GM18867 (cell line): ENCODE data around the gene RNU5D-1.
"Not testable (repeated sequence)": the region's sequence is repeated elsewhere in the genome, so short reads cannot be mapped to it uniquely, and the experiment has no call there.

ENCODE experiments used
- ATAC-seq: cut with Tn5 transposase; IDR thresholded peaks from one replicate; pipeline ENCODE4 v1.9.1; 2021; ENCODE audit warnings: mild to moderate bottlenecking, moderate library complexity; ENCODE audit not compliant: unreplicated experiment

The RNU5D-1 gene

DNA sequence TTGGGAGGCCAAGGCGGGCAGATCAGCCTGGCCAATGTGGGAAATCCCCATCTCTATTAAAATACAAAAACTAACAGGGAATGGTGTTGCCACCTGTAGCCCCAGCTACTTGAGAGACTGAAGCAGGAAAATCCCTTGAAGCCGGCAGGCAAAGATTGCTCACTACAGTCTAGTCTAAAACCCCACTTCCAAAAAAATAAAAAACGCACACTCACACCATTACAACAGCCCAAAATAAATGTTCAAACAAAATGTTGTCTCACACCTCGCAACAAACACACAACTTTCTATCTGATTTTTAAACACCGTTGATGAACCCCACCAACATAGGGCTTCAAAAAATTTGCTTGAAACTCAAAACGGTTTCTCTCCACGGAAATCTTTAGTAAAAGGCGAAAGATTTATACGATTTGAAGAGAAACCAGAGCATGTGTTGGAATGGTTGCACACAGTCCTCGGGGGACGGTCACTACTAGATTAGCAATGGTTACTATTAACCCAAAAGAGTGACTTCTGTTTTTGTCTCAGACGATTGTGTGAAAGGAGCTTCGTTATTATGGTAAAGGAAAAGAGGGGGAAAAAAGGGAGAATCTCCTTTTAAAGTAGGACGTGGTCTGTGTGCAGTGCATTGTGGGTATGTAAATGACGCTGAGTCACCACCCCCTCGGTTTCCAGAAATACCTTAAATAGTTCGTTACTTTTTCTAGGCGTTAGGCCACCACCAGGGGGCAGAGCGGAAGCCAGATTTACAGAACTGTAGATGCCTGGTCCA, at the start of gene RNU5D-1:
TSS of gene RNU5D-1 (minus strand) at position 430 of the 772 bp plus-strand sequence.
- peak; percentile 68 for ATAC-seq

GRCh38 chr1:44780583-44781121, 49.7 kb upstream of the RNU5D-1 start:
- no peak for ATAC-seq

DNA sequence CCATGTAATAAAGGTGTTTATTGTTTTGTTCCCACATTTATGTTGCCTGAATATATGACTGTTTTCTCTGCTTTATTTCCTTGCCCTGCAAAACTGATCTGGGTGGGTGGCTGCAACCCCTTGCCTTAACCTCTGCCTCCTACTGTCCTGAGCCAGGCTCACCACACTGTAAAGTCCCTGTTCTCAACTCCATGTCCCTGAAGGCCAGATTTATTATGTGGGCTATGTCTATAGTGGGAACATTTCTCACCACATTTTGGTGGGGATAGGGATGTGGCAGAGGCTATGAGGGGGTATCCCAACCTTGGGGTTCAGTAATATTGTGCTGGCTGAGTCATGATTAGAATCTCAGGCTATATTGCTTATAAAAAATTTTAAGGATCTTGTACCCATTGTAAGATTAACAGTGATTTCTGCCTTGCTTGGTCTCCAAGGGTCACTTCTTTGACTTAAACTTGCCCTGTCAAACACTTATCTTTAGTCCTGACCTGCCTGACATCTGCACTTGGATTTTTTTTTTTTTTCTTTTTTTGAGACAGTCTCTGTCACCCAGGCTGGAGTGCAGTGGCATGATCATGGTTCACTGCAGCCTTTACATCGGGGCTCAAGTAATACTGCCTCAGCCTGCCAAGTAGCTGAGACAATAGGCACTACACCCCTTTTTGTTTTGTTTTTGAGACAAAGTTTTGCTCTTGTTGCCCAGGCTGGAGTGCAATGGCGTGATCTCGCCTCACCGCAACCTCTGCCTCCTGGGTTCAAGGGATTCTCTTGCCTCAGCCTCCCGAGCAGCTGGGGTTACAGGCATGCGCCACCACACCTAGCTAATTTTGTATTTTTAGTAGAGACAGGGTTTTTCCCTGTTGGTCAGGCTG, 48.0 kb upstream of the RNU5D-1 start:
- ATAC-seq, result no peak

DNA sequence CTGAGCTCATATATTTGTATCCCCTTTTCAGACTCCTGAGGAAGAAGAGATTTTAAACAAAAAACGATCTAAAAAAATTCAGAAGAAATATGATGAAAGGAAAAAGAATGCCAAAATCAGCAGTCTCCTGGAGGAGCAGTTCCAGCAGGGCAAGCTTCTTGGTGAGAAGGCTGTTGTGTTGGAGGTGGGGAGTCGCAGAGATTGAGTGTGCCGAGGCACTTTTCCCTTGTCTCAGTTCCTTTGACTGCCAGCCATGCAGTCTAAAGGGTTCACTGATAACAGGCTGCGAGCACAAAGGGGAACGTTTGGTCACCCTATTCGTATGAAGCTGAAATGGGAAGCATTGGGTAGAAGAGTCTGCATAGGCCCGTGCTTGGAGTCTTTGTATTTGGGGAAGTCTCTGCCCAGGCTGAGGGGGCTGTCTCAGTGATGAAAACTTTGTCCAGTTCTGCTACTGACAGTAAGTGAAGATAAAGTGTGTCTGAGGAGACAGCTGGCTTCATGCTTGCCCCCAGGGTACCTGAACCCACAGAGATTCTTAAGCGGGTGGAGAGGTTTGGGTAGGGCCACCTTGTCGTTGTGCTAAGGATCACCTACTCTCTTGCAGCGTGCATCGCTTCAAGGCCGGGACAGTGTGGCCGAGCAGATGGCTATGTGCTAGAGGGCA, 47.1 kb upstream of the RNU5D-1 start:
- ATAC-seq, result no peak

- ATAC-seq, result no peak
Observed at GRCh38 chr1:44777547-44777946, 46.6 kb upstream of the RNU5D-1 start.

GRCh38 chr1:44776730-44777068, 45.7 kb upstream of the RNU5D-1 start:
- no peak for ATAC-seq

DNA sequence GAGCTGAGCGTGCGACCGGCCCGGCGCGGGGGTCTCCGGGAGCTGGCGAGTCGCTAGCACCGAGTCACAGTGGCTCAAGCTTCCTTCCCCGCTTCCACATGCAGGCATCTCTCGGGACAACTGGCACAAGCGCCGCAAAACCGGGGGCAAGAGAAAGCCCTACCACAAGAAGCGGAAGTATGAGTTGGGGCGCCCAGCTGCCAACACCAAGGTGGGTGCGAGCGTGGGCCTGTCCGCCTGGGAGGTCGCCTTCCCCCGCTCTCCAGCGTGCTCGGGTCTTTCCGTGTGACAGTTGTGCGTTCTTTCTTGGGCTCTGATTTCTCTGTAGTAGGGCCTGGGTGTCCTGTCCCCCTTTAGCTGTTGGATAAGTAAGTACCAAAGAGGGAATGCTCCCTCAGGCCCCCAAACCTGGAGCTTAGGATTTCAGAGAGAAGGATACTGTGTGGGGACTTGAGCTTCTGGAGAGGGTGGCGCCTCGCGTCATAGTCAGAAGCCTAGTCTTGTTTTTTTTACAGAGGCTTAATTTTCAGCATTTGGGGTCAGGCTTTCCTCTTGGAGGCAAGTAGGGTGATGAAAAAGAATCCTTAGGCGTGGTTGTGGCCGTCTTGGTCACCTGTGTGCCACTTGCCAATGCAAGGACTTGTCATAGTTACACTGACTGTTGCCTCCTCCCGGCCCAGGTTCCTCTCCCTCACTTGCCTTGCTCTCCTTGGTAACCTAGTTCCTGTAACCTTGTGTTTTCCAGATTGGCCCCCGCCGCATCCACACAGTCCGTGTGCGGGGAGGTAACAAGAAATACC, 45.2 kb upstream of the RNU5D-1 start:
- peak; percentile 20 for ATAC-seq

DNA sequence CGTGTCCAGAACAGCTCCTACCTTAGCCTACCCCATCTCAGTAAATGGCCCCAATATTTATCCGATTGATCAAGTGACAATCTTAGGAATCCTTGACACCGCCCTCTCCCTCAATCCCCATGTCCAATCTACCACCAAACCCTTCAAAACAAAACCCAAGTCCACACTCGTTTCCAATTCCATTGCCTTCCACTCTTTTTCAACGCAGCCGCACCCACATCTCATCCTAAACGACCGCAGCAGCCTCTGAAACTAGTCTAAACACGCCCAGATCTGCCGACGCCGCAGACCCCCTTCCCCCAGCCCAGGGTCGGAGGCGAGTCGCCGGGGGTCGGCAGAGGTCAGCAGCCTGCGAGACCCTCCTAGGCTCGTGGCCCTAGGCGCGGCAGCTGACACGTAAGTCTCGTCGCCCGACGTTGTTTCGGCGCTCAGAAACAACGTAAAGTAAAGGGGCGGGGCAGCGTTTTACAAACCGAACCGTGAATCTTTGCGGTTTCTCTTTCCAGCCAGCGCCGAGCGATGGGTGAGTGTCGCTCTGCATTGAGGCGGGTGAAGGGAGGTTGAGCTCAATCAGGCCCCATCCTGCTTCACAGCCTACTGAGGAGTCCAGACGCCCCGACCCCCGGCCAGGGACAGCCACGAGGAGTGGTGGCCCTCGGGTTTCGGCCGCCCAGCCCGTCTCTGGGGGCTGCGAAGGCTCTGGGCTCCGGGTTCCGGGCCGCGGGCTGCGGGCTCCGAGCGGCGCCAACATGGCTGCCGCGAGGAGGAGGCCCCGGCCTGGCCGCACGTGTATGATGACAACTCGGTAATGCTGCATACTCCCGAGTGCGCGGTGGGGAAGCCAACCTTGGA, 44.3 kb upstream of the RNU5D-1 start, which contains the start of gene RPS8:
TSS of gene RPS8 (plus strand) at position 463 of the 852 bp plus-strand sequence. CDS start at position 520, 57 bp downstream.
- peak; percentile 76 for ATAC-seq

GRCh38 chr1:44766421-44766820, 35.5 kb upstream of the RNU5D-1 start:
- not testable (repeated sequence) for ATAC-seq

DNA sequence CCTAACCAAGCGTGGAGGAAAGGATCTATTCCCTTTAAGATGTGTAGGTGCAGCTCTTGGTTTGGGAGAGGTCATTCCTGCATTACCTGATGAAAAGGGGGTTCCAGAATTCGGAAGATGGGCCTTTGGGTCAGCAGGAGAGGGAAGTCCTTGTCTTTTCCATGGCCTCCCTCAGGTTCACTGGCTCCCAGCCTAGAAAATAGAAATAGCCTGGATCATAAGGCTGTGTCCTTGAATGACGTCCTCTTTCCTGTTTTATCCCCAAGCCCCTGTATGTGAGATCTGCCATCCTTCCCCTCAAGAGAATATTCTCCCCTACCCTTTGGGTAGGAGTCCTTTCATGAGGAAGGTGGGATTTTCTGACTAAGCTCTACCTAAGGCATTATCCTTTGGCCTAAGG, 29.9 kb upstream of the RNU5D-1 start:
- ATAC-seq, result no peak

- ATAC-seq, result no peak
Observed at GRCh38 chr1:44759077-44759476, 28.1 kb upstream of the RNU5D-1 start.

DNA sequence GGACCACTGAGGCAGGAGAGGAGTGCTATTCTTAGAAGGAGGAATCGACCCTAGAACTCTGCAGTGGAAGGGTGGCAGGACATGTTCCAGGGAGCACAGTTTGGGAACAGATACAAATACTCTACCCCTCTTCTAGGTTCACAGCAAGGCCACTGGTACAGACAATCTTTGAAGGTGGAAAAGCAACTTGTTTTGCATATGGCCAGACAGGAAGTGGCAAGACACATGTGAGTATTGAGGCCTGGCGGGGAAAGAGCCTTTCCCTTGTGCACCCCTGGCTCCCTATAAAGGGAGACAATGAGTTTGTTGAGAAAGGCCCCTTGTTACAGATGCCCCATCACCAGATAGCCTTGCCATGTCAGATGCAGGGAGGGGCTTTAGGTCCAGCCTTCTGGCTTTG, 26.4 kb upstream of the RNU5D-1 start:
- no peak for ATAC-seq

- ATAC-seq, result no peak
Observed at GRCh38 chr1:44747878-44748277, 16.9 kb upstream of the RNU5D-1 start.

DNA sequence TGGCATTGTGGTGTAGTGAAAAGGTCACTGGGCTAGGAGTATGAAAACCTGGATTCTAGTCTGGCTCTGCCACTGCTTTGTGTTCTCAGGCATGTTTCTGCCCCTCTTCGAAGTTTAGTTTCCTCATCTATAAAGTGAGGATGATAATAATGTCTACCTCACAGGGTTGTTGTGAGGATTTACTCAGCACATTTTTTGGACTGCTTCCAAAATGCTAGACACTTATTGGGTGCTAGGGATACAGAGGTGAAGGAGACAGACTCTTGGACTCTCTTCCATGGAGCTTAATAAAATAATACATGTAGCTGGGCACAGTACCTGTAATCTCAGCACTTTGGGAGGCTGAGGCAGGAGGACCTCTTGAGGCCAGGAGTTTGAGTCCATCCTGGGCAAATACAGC, 12.2 kb upstream of the RNU5D-1 start:
- ATAC-seq, result no peak

GRCh38 chr1:44740179-44740617, 9.2 kb upstream of the RNU5D-1 start:
- ATAC-seq, result no peak

GRCh38 chr1:44739307-44740178, 8.6 kb upstream of the RNU5D-1 start, which contains the start of gene KIF2C:
KIF2C (plus strand) TSS chr1:44739837; CDS start chr1:44739933, 96 bp downstream.
- ATAC-seq, result peak; percentile 97

- ATAC-seq, result not testable (repeated sequence)
Observed at GRCh38 chr1:44738953-44739306, 8.0 kb upstream of the RNU5D-1 start.

- no peak for ATAC-seq
Observed at GRCh38 chr1:44735992-44736391, 5.0 kb upstream of the RNU5D-1 start.
